NOMO-1 treated with DMSO at 0.1 percent for 48 hours (cell line): Measurements from ENCODE around the gene PGBD1.

Source experiments
- DNase-seq: peaks from one replicate; lab custom pipeline; 2025; ENCODE audit not compliant: unreplicated experiment; lab: John Stamatoyannopoulos, UW

Gene PGBD1, protein sequence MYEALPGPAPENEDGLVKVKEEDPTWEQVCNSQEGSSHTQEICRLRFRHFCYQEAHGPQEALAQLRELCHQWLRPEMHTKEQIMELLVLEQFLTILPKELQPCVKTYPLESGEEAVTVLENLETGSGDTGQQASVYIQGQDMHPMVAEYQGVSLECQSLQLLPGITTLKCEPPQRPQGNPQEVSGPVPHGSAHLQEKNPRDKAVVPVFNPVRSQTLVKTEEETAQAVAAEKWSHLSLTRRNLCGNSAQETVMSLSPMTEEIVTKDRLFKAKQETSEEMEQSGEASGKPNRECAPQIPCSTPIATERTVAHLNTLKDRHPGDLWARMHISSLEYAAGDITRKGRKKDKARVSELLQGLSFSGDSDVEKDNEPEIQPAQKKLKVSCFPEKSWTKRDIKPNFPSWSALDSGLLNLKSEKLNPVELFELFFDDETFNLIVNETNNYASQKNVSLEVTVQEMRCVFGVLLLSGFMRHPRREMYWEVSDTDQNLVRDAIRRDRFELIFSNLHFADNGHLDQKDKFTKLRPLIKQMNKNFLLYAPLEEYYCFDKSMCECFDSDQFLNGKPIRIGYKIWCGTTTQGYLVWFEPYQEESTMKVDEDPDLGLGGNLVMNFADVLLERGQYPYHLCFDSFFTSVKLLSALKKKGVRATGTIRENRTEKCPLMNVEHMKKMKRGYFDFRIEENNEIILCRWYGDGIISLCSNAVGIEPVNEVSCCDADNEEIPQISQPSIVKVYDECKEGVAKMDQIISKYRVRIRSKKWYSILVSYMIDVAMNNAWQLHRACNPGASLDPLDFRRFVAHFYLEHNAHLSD

GRCh38 chr6:28281288-28282064, at the start of gene PGBD1:
Gene PGBD1, plus strand, starts transcription at chr6:28281572. Its CDS starts 2,242 bp downstream, at chr6:28283814.
- DNase-seq = peak; percentile 49

GRCh38 chr6:28232785-28233184, 48.6 kb upstream of the PGBD1 start:
- DNase-seq = no peak

- peak; percentile 19 for DNase-seq
Measured at GRCh38 chr6:28235912-28236452, 45.4 kb upstream of the PGBD1 start.

- DNase-seq = no peak
Measured at GRCh38 chr6:28239636-28240035, 41.7 kb upstream of the PGBD1 start.

DNA sequence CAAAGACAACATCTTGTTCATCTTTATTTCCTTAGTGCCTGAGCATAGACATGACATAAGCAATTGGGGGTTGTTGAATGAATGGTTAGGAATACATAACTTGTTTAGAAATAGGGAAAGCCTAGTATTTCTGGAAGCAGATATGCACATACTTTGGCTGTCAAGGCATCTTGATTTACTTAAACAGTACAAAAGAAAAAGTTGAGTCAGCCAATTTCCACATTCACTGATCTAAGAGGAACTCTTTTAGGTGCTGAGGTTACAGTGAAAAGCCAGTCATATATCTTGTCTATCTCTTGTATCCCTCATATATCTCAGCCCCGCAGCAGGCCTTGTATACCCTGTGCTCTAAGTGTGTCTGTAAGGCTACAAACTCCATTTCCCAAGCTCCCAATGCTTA, 40.9 kb upstream of the PGBD1 start:
- DNase-seq = no peak

DNA sequence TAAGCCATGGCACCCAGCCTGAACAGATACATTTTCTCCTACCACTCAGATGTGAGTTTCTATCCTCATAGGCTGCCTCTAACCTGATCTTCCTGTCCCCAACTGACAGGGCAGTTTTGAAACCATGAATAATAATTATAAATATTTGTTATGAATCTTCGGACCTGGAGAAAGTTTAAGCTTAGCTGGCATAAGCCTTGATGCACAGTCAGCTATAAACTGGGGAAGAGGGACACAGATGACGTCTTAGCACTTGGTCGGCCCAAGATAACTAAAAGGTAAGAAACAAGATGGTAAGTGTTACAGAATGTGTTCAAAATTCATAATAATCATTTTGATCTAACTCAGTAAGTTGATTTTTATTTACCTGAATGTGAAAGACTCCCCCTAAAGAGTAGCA, 37.4 kb upstream of the PGBD1 start:
- DNase-seq = no peak

DNA sequence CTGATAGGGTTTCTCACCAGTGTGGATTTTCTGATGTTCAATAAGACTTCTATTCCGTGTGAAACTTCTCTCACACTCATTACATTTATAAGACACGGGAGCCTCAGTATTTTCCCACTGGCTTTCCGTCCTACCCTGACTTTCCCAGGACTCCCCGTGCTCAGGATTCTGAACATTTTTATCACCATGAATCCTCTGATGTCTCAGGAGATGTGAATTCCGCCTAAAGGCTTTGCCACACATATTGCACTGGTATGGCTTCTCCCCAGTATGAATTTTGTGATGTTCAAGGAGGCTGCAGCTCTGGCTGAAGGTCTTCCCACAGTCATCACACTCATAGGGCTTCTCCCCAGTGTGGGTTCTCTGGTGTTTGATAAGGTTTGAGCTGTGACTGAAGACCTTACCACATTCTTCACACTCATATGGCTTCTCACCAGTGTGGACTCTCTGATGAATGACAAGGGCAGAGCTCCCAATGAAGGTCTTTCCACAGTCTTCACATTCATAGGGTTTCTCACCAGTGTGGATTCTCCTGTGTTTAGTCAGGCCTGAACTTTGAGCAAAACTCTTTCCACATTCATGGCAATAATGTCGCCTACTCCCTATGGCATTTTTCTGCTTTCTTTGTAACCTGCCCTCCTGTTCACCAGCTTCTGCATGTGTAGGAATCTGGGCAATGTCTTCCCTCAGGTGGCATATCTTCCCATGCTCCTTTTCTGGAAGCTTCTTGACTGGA, 36.0 kb upstream of the PGBD1 start:
- DNase-seq = no peak

- no peak for DNase-seq
Measured at GRCh38 chr6:28248916-28249315, 32.5 kb upstream of the PGBD1 start.

- no peak for DNase-seq
Measured at GRCh38 chr6:28250747-28251146, 30.6 kb upstream of the PGBD1 start.

- no peak for DNase-seq
Measured at GRCh38 chr6:28251661-28252008, 29.7 kb upstream of the PGBD1 start.

DNA sequence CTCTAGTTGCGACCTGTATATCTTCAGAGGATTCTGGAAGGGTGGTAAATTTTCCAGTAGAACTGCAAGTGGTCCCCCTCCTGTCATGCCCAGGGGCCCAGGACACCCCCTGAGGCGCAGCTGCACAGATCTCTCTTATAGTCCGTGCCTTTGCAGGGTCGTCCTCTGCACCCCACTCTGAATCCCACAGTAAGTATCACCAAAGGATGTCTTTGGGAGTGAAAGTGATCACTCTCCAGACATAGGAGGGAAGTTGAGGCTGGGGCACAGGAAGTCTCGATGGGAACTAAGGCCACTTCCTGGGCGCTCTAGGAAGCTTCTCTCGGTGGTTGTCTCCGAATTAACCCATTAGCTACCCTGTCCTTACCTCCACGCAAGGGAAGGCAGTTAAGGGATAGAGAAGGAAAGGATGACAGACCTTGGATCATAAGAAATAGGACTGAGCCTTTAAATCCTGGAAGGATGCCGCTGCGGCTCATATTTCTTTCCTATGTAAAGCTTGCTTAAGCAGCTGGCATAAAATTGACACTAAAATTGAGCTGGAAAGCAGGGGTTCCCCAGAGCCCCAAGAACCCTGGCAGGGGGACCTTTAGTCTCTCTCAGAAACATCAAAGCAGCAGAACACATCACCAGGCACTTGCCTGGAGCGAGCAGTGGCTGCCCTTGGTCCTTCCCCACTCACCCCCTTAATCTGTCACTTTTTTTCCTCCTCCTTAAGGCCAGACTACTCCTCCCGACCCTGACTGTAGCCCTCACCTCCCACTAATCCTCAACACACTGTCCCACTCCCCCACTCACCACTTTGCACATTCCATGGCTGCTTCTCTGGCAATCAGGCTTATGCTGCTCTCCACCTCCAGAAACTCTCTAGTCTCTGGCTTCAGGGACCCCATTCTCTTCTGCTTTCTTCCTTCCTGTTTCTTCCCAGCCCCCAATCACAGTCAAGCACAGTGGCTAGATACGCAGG, 29.1 kb upstream of the PGBD1 start, which contains the start of gene ZKSCAN4:
ZKSCAN4 (minus strand) TSS at position 261 of the 967 bp plus-strand sequence. CDS start 289 bp downstream, outside the sequence.
- DNase-seq = peak; percentile 77

GRCh38 chr6:28254121-28254519, 27.3 kb upstream of the PGBD1 start:
- no peak for DNase-seq

DNA sequence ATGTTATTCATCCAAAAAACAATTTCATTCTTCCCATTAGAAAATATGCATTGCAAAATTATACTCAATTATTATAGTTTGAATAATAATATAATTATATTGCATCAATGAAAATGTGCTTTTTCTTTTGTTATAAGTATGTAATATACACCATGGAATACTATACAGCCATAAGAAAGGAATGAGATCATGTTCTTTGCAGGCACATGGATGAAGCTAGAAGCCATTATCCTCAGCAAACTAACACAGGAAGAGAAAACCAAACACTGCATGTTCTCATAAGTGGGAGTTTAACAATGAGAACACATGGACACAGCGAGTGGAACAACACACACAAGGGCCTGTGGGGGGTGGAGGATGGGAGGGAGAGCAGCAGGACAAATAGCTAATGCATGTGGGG, 24.3 kb upstream of the PGBD1 start:
- DNase-seq = no peak

DNA sequence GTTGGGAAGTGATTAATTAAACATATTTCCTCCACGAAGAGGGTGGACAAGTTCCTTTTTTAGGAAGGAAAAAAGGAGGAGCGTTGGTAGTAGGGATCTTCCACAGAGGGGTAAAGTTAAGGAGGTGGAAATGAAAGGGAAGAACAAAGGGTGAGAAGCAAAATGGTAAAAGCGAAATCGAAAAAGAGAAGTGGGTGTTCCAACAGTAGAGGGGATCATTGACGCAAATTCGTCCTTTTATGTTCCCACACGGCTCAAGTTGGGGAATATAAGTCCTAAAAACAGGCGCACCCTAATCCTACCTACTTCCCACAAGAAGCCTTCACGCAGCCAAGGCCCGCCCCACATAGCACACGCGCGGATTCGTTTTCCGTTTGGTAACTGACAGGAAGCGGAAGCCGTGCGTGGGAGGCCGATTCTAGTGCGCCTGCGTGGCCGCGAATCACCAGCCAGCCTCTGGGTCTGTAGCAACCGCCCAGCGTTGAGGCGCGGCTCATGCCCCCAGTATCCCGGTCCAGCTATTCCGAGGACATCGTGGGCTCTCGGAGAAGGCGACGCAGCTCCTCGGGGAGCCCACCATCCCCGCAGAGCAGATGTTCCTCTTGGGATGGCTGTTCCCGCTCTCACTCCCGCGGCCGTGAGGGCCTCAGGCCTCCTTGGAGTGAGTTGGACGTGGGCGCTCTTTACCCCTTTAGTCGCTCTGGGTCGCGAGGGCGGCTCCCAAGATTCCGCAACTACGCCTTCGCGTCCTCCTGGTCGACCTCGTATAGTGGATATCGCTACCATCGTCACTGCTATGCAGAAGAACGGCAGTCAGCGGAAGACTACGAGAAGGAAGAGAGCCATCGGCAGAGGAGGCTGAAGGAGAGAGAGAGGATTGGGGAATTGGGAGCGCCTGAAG, 22.2 kb upstream of the PGBD1 start, which contains the start of gene NKAPL:
NKAPL (plus strand) TSS at position 421 of the 901 bp plus-strand sequence; CDS start at position 496, 75 bp downstream.
- no peak for DNase-seq

GRCh38 chr6:28263922-28264321, 17.4 kb upstream of the PGBD1 start:
- DNase-seq = no peak

DNA sequence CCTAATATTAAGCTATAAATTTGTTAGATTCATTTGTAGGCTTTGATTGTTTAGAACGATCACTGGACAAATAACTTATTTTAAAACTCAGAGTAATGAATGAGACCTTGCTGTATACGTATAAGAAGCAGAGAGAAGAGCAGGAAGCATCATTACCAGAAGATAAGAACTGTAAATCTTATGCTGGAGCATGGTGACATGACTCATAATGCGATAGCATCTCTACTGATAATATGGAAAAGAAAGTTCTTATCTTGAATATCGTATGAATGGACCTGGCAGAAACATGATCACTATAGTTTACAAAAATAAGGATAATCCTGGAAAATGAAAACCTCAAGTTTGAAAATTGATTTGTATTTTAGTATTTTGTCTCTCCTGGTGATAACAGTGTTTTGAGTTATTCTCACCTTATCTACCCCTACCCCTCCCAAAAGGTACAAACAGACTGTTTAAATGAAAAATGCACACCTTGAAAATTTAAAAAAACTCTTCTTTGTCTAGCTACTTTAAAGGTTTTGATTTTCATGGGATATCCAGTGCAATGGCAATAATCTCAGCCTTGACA, 16.5 kb upstream of the PGBD1 start:
- no peak for DNase-seq

- no peak for DNase-seq
Measured at GRCh38 chr6:28266563-28266961, 14.8 kb upstream of the PGBD1 start.
